Stimulated activated CD8-positive, alpha-beta memory T cell treated with anti-CD3 and anti-CD28 coated beads, Interleukin-15, amount 100 ng/mL, for 1 hour (primary cell): ENCODE results near the gene DSTYK.
A peak's percentile ranks its signal among the peaks of the same experiment; 100 is the strongest.

ENCODE experiments used
- DNase-seq: peaks from one replicate; pipeline ENCODE4 v3.0.0-alpha.2; 2020; ENCODE audit warnings: low read depth

Gene DSTYK

GRCh38 chr1:205211169-205211838, at the start of gene DSTYK:
Gene DSTYK (minus strand): TSS chr1:205211702. CDS start chr1:205211535, 167 bp downstream.
- peak; percentile 83 for DNase-seq

GRCh38 chr1:205259998-205260397, 48.5 kb upstream of the DSTYK start:
- DNase-seq, result no peak

GRCh38 chr1:205259324-205259832, 47.9 kb upstream of the DSTYK start:
- no peak for DNase-seq

GRCh38 chr1:205258719-205259118, 47.2 kb upstream of the DSTYK start:
- DNase-seq, result no peak

- no peak for DNase-seq
These were observed 46.8 kb upstream of the DSTYK start for GRCh38 chr1:205258261-205258691.

- no peak for DNase-seq
These were observed 46.2 kb upstream of the DSTYK start for GRCh38 chr1:205257735-205258134.

GRCh38 chr1:205256951-205257625, 45.6 kb upstream of the DSTYK start:
- no peak for DNase-seq

GRCh38 chr1:205255941-205256780, 44.7 kb upstream of the DSTYK start:
- DNase-seq, result peak; percentile 81

GRCh38 chr1:205251576-205251975, 40.1 kb upstream of the DSTYK start:
- DNase-seq, result no peak

- no peak for DNase-seq
These were observed 39.2 kb upstream of the DSTYK start for GRCh38 chr1:205250699-205251098.

- DNase-seq, result no peak
These were observed 38.1 kb upstream of the DSTYK start for GRCh38 chr1:205249651-205250050.

- DNase-seq, result no peak
These were observed 37.5 kb upstream of the DSTYK start for GRCh38 chr1:205248793-205249601.

GRCh38 chr1:205247130-205247921, 35.8 kb upstream of the DSTYK start:
- DNase-seq, result no peak

- no peak for DNase-seq
These were observed 35.0 kb upstream of the DSTYK start for GRCh38 chr1:205246351-205247119.

- no peak for DNase-seq
These were observed 33.6 kb upstream of the DSTYK start for GRCh38 chr1:205245096-205245495.

GRCh38 chr1:205244384-205244783, 32.9 kb upstream of the DSTYK start:
- DNase-seq, result no peak

- DNase-seq, result no peak
These were observed 32.1 kb upstream of the DSTYK start for GRCh38 chr1:205243350-205244191.

GRCh38 chr1:205241366-205242030, 30.0 kb upstream of the DSTYK start:
- DNase-seq, result no peak

- DNase-seq, result no peak
These were observed 29.1 kb upstream of the DSTYK start for GRCh38 chr1:205240569-205240968.
